SK-N-SH treated with all-trans-retinoic acid at 6 μM for 48 hours (cell line): Measurements from ENCODE around the gene FAM222B.

Source experiments
- ATAC-seq: fragments of 200-7000 bp; cut with Tn5 transposase; 3 replicates; pipeline ENCODE4 v1.9.1; 2020; ENCODE audit warnings: mild to moderate bottlenecking, moderate library complexity
- ARNTL ChIP-seq: fragments of 450-650 bp; formaldehyde crosslinking; IDR thresholded peaks from 2 replicates; pipeline ENCODE4 v1.5.0; 2020; ENCODE audit warnings: low read depth, mild to moderate bottlenecking, moderate library complexity, borderline replicate concordance
- BACH2 ChIP-seq: fragments of 250-450 bp; sonication (Bioruptor Pico); IDR thresholded peaks from 2 replicates; pipeline ENCODE4 v1.9.0; 2021; ENCODE audit warnings: mild to moderate bottlenecking, borderline replicate concordance
- ESRRG ChIP-seq: fragments of 250-450 bp; sonication (Bioruptor Pico); IDR thresholded peaks from 2 replicates; pipeline ENCODE4 v1.6.1; 2021; ENCODE audit warnings: mild to moderate bottlenecking
- ISL1 ChIP-seq: fragments of 250-450 bp; sonication (Bioruptor Pico); IDR thresholded peaks from 2 replicates; pipeline ENCODE4 v2.1.2; 2022; ENCODE audit warnings: mild to moderate bottlenecking, moderate library complexity
- OSR1 ChIP-seq: fragments of 250-450 bp; sonication (Bioruptor Pico); IDR thresholded peaks from 2 replicates; pipeline ENCODE4 v1.8.0; 2022; ENCODE audit warnings: moderate library complexity, mild to moderate bottlenecking, inconsistent platforms
- RARB ChIP-seq: fragments of 250-450 bp; sonication (Bioruptor Pico); IDR thresholded peaks from 2 replicates; pipeline ENCODE4 v1.8.0; 2021; ENCODE audit warnings: mild to moderate bottlenecking, moderate library complexity
- TOX ChIP-seq: fragments of 250-450 bp; sonication (Bioruptor Pico); IDR thresholded peaks from 2 replicates; pipeline ENCODE4 v1.8.0; 2021; ENCODE audit warnings: mild to moderate bottlenecking, moderate library complexity, borderline replicate concordance
- ZFP3 ChIP-seq: fragments of 250-450 bp; sonication (Bioruptor Pico); IDR thresholded peaks from 2 replicates; pipeline ENCODE4 v1.5.0; 2020; ENCODE audit warnings: mild to moderate bottlenecking, moderate library complexity
- ZNF565 ChIP-seq: fragments of 450-650 bp; formaldehyde crosslinking; conservative IDR thresholded peaks from 2 replicates; pipeline ENCODE4 v1.5.0; 2020; ENCODE audit warnings: low read depth, mild to moderate bottlenecking, moderate library complexity
- ZNF70 ChIP-seq: fragments of 450-650 bp; formaldehyde crosslinking; IDR thresholded peaks from 2 replicates; pipeline ENCODE4 v1.5.0; 2020; ENCODE audit warnings: mild to moderate bottlenecking, moderate library complexity
- TF ChIP-seq, protein P1 (sequence below): fragments of 250-450 bp; sonication (Bioruptor Pico); IDR thresholded peaks from 2 replicates; pipeline ENCODE4 v1.5.0; 2020; ENCODE audit warnings: mild to moderate bottlenecking, moderate library complexity
- TF ChIP-seq, protein P2 (sequence below): fragments of 250-450 bp; sonication (Bioruptor Pico); IDR thresholded peaks from 2 replicates; pipeline ENCODE4 v1.8.0; 2020; ENCODE audit warnings: mild to moderate bottlenecking, moderate library complexity, borderline replicate concordance
- TF ChIP-seq, protein P3 (sequence below): fragments of 250-450 bp; sonication (Bioruptor Pico); IDR thresholded peaks from 2 replicates; pipeline ENCODE4 v1.8.0; 2021; ENCODE audit warnings: low read depth, mild to moderate bottlenecking, moderate library complexity, borderline replicate concordance
- TF ChIP-seq, protein P4 (sequence below): fragments of 250-450 bp; sonication (Bioruptor Pico); IDR thresholded peaks from 2 replicates; pipeline ENCODE4 v1.5.1; 2021; ENCODE audit warnings: mild to moderate bottlenecking, moderate library complexity

Gene FAM222B

DNA sequence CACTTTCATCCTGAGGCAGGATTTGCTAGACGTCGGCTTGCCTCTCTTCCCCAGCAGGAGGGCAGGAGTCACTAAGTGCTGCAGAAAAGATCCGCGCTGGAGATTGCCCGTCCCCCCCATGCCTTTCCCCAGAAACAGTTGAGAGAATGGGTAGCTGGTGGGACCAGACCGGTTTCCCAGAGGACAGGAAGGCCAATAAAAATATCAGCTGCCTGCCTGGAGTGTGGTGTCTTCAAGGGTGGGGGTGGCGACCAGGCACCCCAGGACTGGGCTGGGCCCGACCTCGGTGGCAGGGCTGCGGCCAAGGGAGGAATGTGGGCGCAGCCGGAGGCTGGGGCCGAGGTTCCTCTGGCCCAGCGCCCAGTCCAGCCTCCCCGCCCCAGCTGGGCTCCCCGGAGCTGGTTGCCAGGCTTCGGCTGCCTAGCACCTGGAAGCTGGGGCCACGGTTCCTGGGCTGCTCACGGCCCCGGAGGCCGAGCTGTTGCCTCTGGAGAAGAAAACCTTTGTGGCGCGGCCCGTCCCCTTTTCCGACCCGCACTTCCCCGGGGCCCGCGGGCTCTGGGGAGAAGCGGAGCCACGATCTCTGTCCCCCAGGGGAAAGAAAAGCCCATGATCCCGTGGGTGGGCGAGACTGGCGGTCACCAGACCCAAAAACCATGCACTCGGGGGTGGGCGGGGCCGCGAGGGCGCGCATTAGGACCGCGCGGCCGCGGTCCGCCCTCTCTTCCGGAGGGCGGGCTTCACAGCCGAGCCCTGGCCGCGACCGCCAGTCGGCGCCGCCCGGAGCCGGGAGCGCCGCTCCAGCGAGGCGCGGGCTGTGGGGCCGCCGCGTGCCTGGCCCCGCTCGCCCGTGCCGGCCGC, 99.1 kb downstream of the FAM222B start, which contains the start of gene TRAF4:
Gene TRAF4, plus strand, starts transcription at position 769 of the 861 bp plus-strand sequence. CDS start 102 bp downstream, outside the sequence.
- ATAC-seq = peak; percentile 76
- no peak for TF ChIP-seq ISL1
- TF ChIP-seq, protein P1, sequence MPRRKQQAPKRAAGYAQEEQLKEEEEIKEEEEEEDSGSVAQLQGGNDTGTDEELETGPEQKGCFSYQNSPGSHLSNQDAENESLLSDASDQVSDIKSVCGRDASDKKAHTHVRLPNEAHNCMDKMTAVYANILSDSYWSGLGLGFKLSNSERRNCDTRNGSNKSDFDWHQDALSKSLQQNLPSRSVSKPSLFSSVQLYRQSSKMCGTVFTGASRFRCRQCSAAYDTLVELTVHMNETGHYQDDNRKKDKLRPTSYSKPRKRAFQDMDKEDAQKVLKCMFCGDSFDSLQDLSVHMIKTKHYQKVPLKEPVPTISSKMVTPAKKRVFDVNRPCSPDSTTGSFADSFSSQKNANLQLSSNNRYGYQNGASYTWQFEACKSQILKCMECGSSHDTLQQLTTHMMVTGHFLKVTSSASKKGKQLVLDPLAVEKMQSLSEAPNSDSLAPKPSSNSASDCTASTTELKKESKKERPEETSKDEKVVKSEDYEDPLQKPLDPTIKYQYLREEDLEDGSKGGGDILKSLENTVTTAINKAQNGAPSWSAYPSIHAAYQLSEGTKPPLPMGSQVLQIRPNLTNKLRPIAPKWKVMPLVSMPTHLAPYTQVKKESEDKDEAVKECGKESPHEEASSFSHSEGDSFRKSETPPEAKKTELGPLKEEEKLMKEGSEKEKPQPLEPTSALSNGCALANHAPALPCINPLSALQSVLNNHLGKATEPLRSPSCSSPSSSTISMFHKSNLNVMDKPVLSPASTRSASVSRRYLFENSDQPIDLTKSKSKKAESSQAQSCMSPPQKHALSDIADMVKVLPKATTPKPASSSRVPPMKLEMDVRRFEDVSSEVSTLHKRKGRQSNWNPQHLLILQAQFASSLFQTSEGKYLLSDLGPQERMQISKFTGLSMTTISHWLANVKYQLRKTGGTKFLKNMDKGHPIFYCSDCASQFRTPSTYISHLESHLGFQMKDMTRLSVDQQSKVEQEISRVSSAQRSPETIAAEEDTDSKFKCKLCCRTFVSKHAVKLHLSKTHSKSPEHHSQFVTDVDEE = peak; percentile 5; the same call in 1 of the 2 replicates
- TF ChIP-seq TOX (CRISPR knock-in tag) = no peak
- TF ChIP-seq RARB (CRISPR knock-in tag) = no peak
- TF ChIP-seq, protein P2, sequence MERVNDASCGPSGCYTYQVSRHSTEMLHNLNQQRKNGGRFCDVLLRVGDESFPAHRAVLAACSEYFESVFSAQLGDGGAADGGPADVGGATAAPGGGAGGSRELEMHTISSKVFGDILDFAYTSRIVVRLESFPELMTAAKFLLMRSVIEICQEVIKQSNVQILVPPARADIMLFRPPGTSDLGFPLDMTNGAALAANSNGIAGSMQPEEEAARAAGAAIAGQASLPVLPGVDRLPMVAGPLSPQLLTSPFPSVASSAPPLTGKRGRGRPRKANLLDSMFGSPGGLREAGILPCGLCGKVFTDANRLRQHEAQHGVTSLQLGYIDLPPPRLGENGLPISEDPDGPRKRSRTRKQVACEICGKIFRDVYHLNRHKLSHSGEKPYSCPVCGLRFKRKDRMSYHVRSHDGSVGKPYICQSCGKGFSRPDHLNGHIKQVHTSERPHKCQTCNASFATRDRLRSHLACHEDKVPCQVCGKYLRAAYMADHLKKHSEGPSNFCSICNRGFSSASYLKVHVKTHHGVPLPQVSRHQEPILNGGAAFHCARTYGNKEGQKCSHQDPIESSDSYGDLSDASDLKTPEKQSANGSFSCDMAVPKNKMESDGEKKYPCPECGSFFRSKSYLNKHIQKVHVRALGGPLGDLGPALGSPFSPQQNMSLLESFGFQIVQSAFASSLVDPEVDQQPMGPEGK (CRISPR knock-in tag) = peak; percentile 83; the same call in 1 of the 2 replicates
- TF ChIP-seq ZNF70 (CRISPR knock-in tag) = no peak
- TF ChIP-seq, protein P3, sequence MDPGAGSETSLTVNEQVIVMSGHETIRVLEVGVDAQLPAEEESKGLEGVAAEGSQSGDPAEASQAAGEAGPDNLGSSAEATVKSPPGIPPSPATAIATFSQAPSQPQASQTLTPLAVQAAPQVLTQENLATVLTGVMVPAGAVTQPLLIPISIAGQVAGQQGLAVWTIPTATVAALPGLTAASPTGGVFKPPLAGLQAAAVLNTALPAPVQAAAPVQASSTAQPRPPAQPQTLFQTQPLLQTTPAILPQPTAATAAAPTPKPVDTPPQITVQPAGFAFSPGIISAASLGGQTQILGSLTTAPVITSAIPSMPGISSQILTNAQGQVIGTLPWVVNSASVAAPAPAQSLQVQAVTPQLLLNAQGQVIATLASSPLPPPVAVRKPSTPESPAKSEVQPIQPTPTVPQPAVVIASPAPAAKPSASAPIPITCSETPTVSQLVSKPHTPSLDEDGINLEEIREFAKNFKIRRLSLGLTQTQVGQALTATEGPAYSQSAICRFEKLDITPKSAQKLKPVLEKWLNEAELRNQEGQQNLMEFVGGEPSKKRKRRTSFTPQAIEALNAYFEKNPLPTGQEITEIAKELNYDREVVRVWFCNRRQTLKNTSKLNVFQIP (CRISPR knock-in tag) = no peak
- TF ChIP-seq, all 23 proteins: peak for 2

DNA sequence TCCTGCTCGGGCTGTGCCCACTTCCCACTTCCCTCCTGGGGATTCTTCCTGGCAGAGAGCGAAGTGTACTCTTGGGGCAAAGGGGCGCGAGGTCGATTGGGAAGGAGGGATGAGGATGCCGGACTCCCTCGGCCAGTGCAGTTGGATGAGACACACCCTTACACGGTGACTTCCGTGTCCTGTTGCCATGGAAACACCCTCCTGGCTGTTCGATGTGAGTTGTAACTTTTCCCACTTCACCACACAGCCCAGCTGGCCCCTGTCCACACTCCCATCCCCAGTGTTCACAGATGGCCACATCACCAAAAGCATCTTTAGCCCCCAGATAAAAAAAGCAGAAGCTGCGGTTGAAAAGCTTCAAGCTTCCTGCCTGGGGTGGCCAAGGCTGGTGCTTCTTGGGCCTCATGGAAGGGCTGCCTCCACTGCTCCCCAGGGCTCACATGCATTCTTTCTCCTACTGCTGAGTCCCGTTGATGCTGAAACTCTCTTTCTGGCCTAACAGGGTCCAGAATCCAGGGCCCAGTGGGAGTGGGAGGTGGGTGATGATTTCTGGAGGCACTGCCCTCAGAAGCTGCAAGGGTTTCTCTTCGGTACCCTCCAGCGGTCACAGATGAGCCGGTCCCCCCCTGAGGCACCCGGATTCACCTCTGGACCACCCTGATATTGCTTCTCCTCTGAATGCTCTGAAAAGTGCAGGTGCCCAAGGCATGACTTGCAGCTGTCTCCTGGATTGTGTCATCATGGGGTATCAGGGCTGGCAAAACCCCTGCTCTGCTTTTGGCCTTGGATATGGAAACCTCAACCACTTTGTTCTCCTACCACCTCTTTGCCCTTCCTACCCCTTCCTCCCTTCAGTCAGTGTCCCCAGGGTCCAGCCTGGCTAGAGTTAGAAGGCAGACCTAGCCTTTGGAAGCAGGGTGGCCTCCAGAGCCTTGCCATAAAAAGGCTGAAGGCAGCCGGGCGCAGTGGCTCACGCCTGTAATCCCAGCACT, 100.9 kb downstream of the FAM222B start:
- ATAC-seq = no peak

DNA sequence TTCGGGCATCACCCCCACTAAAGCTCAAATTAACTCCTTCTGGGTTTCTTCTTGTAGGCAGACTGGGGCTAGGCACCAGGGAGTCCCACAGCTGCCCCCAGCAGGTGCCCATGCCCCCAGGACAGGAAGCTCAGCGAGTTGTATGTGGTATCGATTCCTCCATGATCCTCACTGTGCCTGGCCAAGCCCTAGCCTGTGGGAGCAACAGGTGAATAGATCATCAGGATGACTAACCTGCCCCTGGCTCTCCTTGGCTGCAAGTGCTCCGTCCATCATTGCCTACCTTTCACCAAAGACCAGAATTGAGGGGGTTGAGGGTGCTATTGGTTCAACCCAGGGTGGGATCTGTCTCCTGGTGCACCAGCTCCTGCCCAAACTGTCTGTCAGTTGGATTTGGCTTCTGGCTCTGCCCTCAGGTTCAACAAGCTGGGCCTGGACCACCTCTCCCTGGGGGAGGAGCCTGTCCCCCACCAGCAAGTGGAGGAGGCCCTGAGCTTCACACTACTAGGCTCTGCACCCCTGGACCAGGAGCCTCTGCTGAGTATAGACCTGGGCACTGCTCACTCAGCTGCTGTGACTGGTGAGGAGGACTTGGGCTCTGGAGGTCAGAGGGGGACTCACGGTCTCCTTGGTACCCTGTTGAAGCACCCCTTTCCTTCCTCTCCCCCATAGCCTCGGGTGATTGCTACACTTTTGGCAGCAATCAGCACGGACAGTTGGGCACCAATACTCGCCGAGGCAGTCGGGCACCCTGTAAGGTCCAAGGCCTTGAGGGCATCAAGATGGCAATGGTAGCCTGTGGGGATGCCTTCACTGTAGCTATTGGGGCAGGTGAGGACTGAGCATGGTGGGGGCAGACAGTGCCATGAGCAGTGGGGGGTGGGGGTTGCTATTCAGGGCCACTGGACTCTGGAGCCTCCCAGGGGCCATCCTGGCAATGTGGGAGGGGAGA, 101.9 kb downstream of the FAM222B start:
- TF ChIP-seq ZNF70 (CRISPR knock-in tag) (no peak), ESRRG (CRISPR knock-in tag) (no peak), ZNF565 (no peak), ZFP3 (CRISPR knock-in tag) (no peak), OSR1 (CRISPR knock-in tag) (no peak)
- TF ChIP-seq, protein P3 (CRISPR knock-in tag) = no peak
- TF ChIP-seq, protein P4, sequence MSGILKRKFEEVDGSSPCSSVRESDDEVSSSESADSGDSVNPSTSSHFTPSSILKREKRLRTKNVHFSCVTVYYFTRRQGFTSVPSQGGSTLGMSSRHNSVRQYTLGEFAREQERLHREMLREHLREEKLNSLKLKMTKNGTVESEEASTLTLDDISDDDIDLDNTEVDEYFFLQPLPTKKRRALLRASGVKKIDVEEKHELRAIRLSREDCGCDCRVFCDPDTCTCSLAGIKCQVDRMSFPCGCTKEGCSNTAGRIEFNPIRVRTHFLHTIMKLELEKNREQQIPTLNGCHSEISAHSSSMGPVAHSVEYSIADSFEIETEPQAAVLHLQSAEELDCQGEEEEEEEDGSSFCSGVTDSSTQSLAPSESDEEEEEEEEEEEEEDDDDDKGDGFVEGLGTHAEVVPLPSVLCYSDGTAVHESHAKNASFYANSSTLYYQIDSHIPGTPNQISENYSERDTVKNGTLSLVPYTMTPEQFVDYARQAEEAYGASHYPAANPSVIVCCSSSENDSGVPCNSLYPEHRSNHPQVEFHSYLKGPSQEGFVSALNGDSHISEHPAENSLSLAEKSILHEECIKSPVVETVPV (CRISPR knock-in tag) = no peak
- no peak for ATAC-seq

More for the DNA sequence above, 100.9 kb downstream of the FAM222B start:
- TF ChIP-seq ARNTL (no peak), BACH2 (CRISPR knock-in tag) (no peak)
